Endodermal cell (in vitro differentiated cells): Measurements from ENCODE around the gene KRTAP5-3. TPM values are rescaled to one million over a fixed set of nuclear protein-coding genes. Genes with fewer than 3 reads are reported as not detected.

Experiments used
- DNase-seq: peaks from one replicate; pipeline ENCODE4 v3.0.0-alpha.2; 2017
- H3K27ac ChIP-seq: 2 replicates; pipeline ENCODE4 v1.5.1; 2013; ENCODE audit warnings: mild to moderate bottlenecking, low read depth, low read length, moderate library complexity
- H3K27me3 ChIP-seq: 2 replicates; pipeline ENCODE4 v1.6.1; 2013; ENCODE audit warnings: mild to moderate bottlenecking, low read length, moderate library complexity; ENCODE audit not compliant: insufficient read depth, control insufficient read depth, poor library complexity, severe bottlenecking
- H3K36me3 ChIP-seq: 2 replicates; pipeline ENCODE4 v1.7.0; 2013; ENCODE audit warnings: mild to moderate bottlenecking, low read length, moderate library complexity; ENCODE audit not compliant: control insufficient read depth, insufficient read depth
- H3K4me1 ChIP-seq: one replicate; pipeline ENCODE4 v1.7.0; 2013; ENCODE audit warnings: low read length; ENCODE audit not compliant: control insufficient read depth, insufficient read depth
- H3K4me3 ChIP-seq: 2 replicates; pipeline ENCODE4 v1.5.1; 2013; ENCODE audit warnings: mild to moderate bottlenecking, low read length, moderate library complexity
- H3K9ac ChIP-seq: 2 replicates; pipeline ENCODE4 v1.6.1; 2013; ENCODE audit warnings: mild to moderate bottlenecking, low read length, moderate library complexity; ENCODE audit not compliant: poor library complexity, severe bottlenecking; ENCODE audit errors: extremely low read depth
- H3K9me3 ChIP-seq: 2 replicates; pipeline ENCODE4 v1.6.1; 2013; ENCODE audit warnings: mild to moderate bottlenecking, low read length, moderate library complexity; ENCODE audit not compliant: control insufficient read depth
- H3K27ac Mint-ChIP-seq: 2 replicates; pipeline ENCODE4 v1.8.0; 2020; ENCODE audit warnings: mixed read lengths
- H3K27me3 Mint-ChIP-seq: 2 replicates; pipeline ENCODE4 v1.8.0; 2021; ENCODE audit warnings: mild to moderate bottlenecking, mixed read lengths; ENCODE audit not compliant: insufficient read depth
- H3K36me3 Mint-ChIP-seq: 2 replicates; pipeline ENCODE4 v1.8.0; 2020; ENCODE audit warnings: low read depth, mixed read lengths
- H3K4me1 Mint-ChIP-seq: 2 replicates; pipeline ENCODE4 v1.8.0; 2020; ENCODE audit warnings: mixed read lengths
- H3K4me3 Mint-ChIP-seq: 2 replicates; pipeline ENCODE4 v1.8.0; 2020; ENCODE audit warnings: mild to moderate bottlenecking, moderate library complexity, mixed read lengths
- H3K9me3 Mint-ChIP-seq: 2 replicates; pipeline ENCODE4 v1.8.0; 2020; ENCODE audit warnings: mild to moderate bottlenecking, mixed read lengths
- CTCF ChIP-seq: fragments of 200-600 bp; sonication (generic); conservative IDR thresholded peaks from 2 replicates; pipeline ENCODE4 v1.5.0; 2021; ENCODE audit warnings: antibody characterized with exemption, mild to moderate bottlenecking
- WGBS, 2 experiments: methylation state at CpG; one replicate each; pipeline versions ENCODE4 v1.1.5 to v1.1.7; 2013; ENCODE audit warnings: missing lambda C conversion rate in 2 of 2, mixed read lengths in 1 of 2; ENCODE audit not compliant: insufficient coverage in 1 of 2, insufficient read length in 1 of 2; 5-methylcytosine and 5-hydroxymethylcytosine counted together
- total RNA-seq, 2 donors: library from RNA; stranded (reverse); fragmentation: NEBNext Ultra II Directional in 1 of 2; extraction: Animal tissue kit (Norgen Biotek cat#: 25700) in 1 of 2; gene quantifications; 2 replicates in 1 of 2; 3 replicates in 1 of 2; pipeline ENCODE4 v1.2.1, GENCODE V29; 2021

Gene KRTAP5-3
- total RNA-seq, 2 donors from 2014 or later, result not detected

GRCh38 chr11:1560649-1561251 lies 47.5 kb downstream of the KRTAP5-3 start:
- Mint-ChIP-seq H3K27me3 (peaks cover 5% of the 10 kb centered on the region), H3K4me3 (no peak overlapping the region), H3K4me1 (no peaks in the 10 kb centered on the region), H3K27ac (no peak overlapping the region), H3K9me3 (no peaks in the 10 kb centered on the region), H3K36me3 (peaks cover 5% of the 10 kb centered on the region)
- Histone ChIP-seq H3K27me3 (no peaks in the 10 kb centered on the region), H3K36me3 (no peaks in the 10 kb centered on the region), H3K4me1 (peaks cover 5% of the 10 kb centered on the region), H3K27ac (no peak overlapping the region), H3K4me3 (no peak overlapping the region), H3K9me3 (no peaks in the 10 kb centered on the region), H3K9ac (no peak overlapping the region)
- DNase-seq, result no peak
- no peak for TF ChIP-seq CTCF
- WGBS, 2 experiments, result 87 to 93% methylated on average over 5 to 8 of the region's 8 CpGs

GRCh38 chr11:1560002-1560648 lies 48.1 kb downstream of the KRTAP5-3 start:
- Mint-ChIP-seq H3K4me3 (no peak overlapping the region), H3K4me1 (no peaks in the 10 kb centered on the region), H3K27ac (no peak overlapping the region), H3K36me3 (peaks cover 5% of the 10 kb centered on the region), H3K27me3 (peaks cover 7% of the 10 kb centered on the region), H3K9me3 (no peaks in the 10 kb centered on the region)
- H3K36me3 ChIP-seq, result no peaks in the 10 kb centered on the region
- H3K9me3 ChIP-seq, result no peaks in the 10 kb centered on the region
- H3K27me3 ChIP-seq, result no peaks in the 10 kb centered on the region
- no peak overlapping the region for H3K9ac ChIP-seq
- H3K27ac ChIP-seq, result no peak overlapping the region
- TF ChIP-seq CTCF, result no peak
- no peak overlapping the region for H3K4me3 ChIP-seq
- 91 to 100% methylated on average over 5 to 15 of the region's 15 CpGs for WGBS, 2 experiments
- peaks cover 5% of the 10 kb centered on the region for H3K4me1 ChIP-seq
- DNase-seq, result no peak

- Histone ChIP-seq H3K27me3 (no peaks in the 10 kb centered on the region), H3K36me3 (no peaks in the 10 kb centered on the region), H3K4me1 (peaks cover 4% of the 10 kb centered on the region), H3K27ac (no peak overlapping the region), H3K9ac (no peak overlapping the region), H3K9me3 (no peaks in the 10 kb centered on the region), H3K4me3 (no peak overlapping the region)
- H3K27me3 Mint-ChIP-seq, result peaks cover 7% of the 10 kb centered on the region
- peaks cover 5% of the 10 kb centered on the region for H3K36me3 Mint-ChIP-seq
- no peak overlapping the region for H3K27ac Mint-ChIP-seq
- H3K4me1 Mint-ChIP-seq, result peaks cover 2% of the 10 kb centered on the region
- DNase-seq, result peak; percentile 82
- TF ChIP-seq CTCF, result no peak
- WGBS, 2 experiments, result 77% methylated on average over 20 to 28 of the region's 29 CpGs
- H3K4me3 Mint-ChIP-seq, result no peak overlapping the region
- no peaks in the 10 kb centered on the region for H3K9me3 Mint-ChIP-seq
These were observed 48.9 kb downstream of the KRTAP5-3 start for GRCh38 chr11:1559111-1559951.
